DND-41 (cell line): ENCODE results near the gene PAX6.

Experiments
- ATAC-seq: fragments of 200-7000 bp; cut with Tn5 transposase; 3 replicates; pipeline ENCODE4 v1.9.1; 2021; ENCODE audit warnings: low read depth; ENCODE audit not compliant: insufficient read depth
- DNase-seq: peaks from one replicate; pipeline ENCODE4 v3.0.0-alpha.2; 2020
- H2AFZ ChIP-seq: 2 replicates; pipeline ENCODE4 v1.6.0; 2012; ENCODE audit warnings: low read depth, low read length
- H3K27ac ChIP-seq: 2 replicates; pipeline ENCODE4 v1.5.1; 2012; ENCODE audit warnings: low read length, inconsistent platforms
- H3K27me3 ChIP-seq: fragments of 200-600 bp; sonication (generic); 2 replicates; pipeline ENCODE4 v1.6.0; 2012; ENCODE audit warnings: low read length, mild to moderate bottlenecking, inconsistent platforms; ENCODE audit not compliant: insufficient read depth, poor library complexity
- H3K36me3 ChIP-seq: 2 replicates; pipeline ENCODE4 v1.5.1; 2012; ENCODE audit warnings: low read length, inconsistent platforms; ENCODE audit not compliant: insufficient read depth
- H3K4me1 ChIP-seq: 2 replicates; pipeline ENCODE4 v1.5.1; 2012; ENCODE audit warnings: mild to moderate bottlenecking, low read length; ENCODE audit not compliant: insufficient read depth
- H3K4me2 ChIP-seq: 2 replicates; pipeline ENCODE4 v1.6.0; 2012; ENCODE audit warnings: mild to moderate bottlenecking, moderate library complexity, low read length, inconsistent platforms; ENCODE audit not compliant: insufficient read depth
- H3K4me3 ChIP-seq, 2 experiments: fragments of 200-600 bp in 1 of 2; shearing (Covaris generic) in 1 of 2; 2 replicates each; pipeline ENCODE4 v1.5.1; 2012 to 2016; ENCODE audit warnings: inconsistent platforms in 2 of 2, low read length in 2 of 2, mild to moderate bottlenecking in 2 of 2, low read depth in 1 of 2, moderate library complexity in 1 of 2
- H3K79me2 ChIP-seq: 2 replicates; pipeline ENCODE4 v1.6.0; 2012; ENCODE audit warnings: low read length, inconsistent platforms; ENCODE audit not compliant: insufficient read depth
- H3K9ac ChIP-seq: 2 replicates; pipeline ENCODE4 v1.6.0; 2012; ENCODE audit warnings: low read depth, mild to moderate bottlenecking, inconsistent platforms, low read length, moderate library complexity
- H3K9me3 ChIP-seq: 2 replicates; pipeline ENCODE4 v1.5.1; 2012; ENCODE audit warnings: low read length, moderate library complexity, mild to moderate bottlenecking, inconsistent platforms; ENCODE audit not compliant: insufficient read depth, severe bottlenecking
- H4K20me1 ChIP-seq: 2 replicates; pipeline ENCODE4 v1.6.0; 2012; ENCODE audit warnings: low read length; ENCODE audit not compliant: insufficient read depth
- EZH2 ChIP-seq: IDR thresholded peaks from 3 replicates; pipeline ENCODE4 v1.6.1; 2012; ENCODE audit warnings: borderline replicate concordance, low read depth, mild to moderate bottlenecking, moderate library complexity, low read length, inconsistent platforms; ENCODE audit not compliant: severe bottlenecking
- TF ChIP-seq, protein P1 (sequence below): IDR thresholded peaks from 2 replicates; pipeline ENCODE4 v1.5.1; 2012; ENCODE audit warnings: borderline replicate concordance, low read length, moderate library complexity, mild to moderate bottlenecking; ENCODE audit not compliant: poor library complexity, severe bottlenecking; ENCODE audit errors: extremely low read depth

PAX6 gene

GRCh38 chr11:31825838-31826484 is 14.8 kb upstream of the PAX6 start:
- ATAC-seq (no peak), DNase-seq (no peak)
- Histone ChIP-seq H3K4me1 (no peaks in the 10 kb centered on the region), H3K9ac (no peak overlapping the region), H2AFZ (no peak overlapping the region), H3K4me2 (no peak overlapping the region), H3K79me2 (no peaks in the 10 kb centered on the region), H3K4me3 (no peak overlapping the region), H3K36me3 (no peaks in the 10 kb centered on the region), H3K9me3 (no peaks in the 10 kb centered on the region), H4K20me1 (no peaks in the 10 kb centered on the region), H3K27ac (no peak overlapping the region), H3K27me3 (peaks cover 8% of the 10 kb centered on the region)
- TF ChIP-seq, protein P1, sequence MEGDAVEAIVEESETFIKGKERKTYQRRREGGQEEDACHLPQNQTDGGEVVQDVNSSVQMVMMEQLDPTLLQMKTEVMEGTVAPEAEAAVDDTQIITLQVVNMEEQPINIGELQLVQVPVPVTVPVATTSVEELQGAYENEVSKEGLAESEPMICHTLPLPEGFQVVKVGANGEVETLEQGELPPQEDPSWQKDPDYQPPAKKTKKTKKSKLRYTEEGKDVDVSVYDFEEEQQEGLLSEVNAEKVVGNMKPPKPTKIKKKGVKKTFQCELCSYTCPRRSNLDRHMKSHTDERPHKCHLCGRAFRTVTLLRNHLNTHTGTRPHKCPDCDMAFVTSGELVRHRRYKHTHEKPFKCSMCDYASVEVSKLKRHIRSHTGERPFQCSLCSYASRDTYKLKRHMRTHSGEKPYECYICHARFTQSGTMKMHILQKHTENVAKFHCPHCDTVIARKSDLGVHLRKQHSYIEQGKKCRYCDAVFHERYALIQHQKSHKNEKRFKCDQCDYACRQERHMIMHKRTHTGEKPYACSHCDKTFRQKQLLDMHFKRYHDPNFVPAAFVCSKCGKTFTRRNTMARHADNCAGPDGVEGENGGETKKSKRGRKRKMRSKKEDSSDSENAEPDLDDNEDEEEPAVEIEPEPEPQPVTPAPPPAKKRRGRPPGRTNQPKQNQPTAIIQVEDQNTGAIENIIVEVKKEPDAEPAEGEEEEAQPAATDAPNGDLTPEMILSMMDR: no peak
- no peak for TF ChIP-seq EZH2

- Histone ChIP-seq H3K4me2 (no peak overlapping the region), H3K27me3 (peaks cover 8% of the 10 kb centered on the region), H3K36me3 (no peaks in the 10 kb centered on the region), H3K9ac (no peak overlapping the region), H3K4me1 (no peaks in the 10 kb centered on the region), H3K79me2 (no peaks in the 10 kb centered on the region), H2AFZ (no peak overlapping the region), H3K27ac (no peak overlapping the region), H3K4me3 (no peak overlapping the region), H4K20me1 (no peaks in the 10 kb centered on the region), H3K9me3 (no peaks in the 10 kb centered on the region)
- no peak for TF ChIP-seq EZH2
- TF ChIP-seq, protein P1: no peak
- ATAC-seq (no peak), DNase-seq (no peak)
Measured at GRCh38 chr11:31824879-31825837, 14.0 kb upstream of the PAX6 start.

- peaks cover 8% of the 10 kb centered on the region for H3K27me3 ChIP-seq
- H3K79me2 ChIP-seq: no peaks in the 10 kb centered on the region
- H3K9me3 ChIP-seq: no peaks in the 10 kb centered on the region
- no peak overlapping the region for H3K4me2 ChIP-seq
- H3K9ac ChIP-seq: no peak overlapping the region
- TF ChIP-seq, protein P1: no peak
- TF ChIP-seq EZH2: no peak
- H2AFZ ChIP-seq: no peak overlapping the region
- H3K4me1 ChIP-seq: no peaks in the 10 kb centered on the region
- ATAC-seq (no peak), DNase-seq (no peak)
- no peak overlapping the region for H3K4me3 ChIP-seq
- no peak overlapping the region for H3K27ac ChIP-seq
- no peaks in the 10 kb centered on the region for H4K20me1 ChIP-seq
- H3K36me3 ChIP-seq: no peaks in the 10 kb centered on the region
Measured at GRCh38 chr11:31824332-31824878, 13.3 kb upstream of the PAX6 start.
